GM23338 (cell line): ENCODE results near the gene DCP2. TPM values are rescaled to one million over a fixed set of nuclear protein-coding genes. Genes with fewer than 3 reads are reported as not detected.

Experiments used
- ATAC-seq: fragments of 200-7000 bp; cut with Tn5 transposase; 3 replicates; pipeline ENCODE4 v1.9.1; 2020
- DNase-seq: peaks from one replicate; pipeline ENCODE4 v3.0.0-alpha.2; 2015; ENCODE audit warnings: low spot score
- H2AFZ ChIP-seq: fragments of 200-600 bp; sonication (generic); 2 replicates; pipeline ENCODE4 v1.8.0; 2016; ENCODE audit warnings: antibody characterized with exemption, mild to moderate bottlenecking, moderate library complexity
- H3F3A ChIP-seq: fragments of 200-600 bp; sonication (generic); replicated peaks from 2 replicates; pipeline ENCODE4 v1.8.0; 2017; ENCODE audit warnings: antibody characterized with exemption, mixed run types, low read depth
- H3K27ac ChIP-seq: fragments of 200-600 bp; sonication (generic); 2 replicates; pipeline ENCODE4 v1.6.1; 2016; ENCODE audit warnings: low read depth
- H3K27me3 ChIP-seq: fragments of 200-600 bp; sonication (generic); 2 replicates; pipeline ENCODE4 v1.8.0; 2016; ENCODE audit warnings: mild to moderate bottlenecking, mixed run types, moderate library complexity; ENCODE audit not compliant: insufficient read depth
- H3K36me3 ChIP-seq: fragments of 200-600 bp; sonication (generic); 2 replicates; pipeline ENCODE4 v1.8.0; 2016; ENCODE audit warnings: mild to moderate bottlenecking; ENCODE audit not compliant: insufficient read depth
- H3K4me1 ChIP-seq: fragments of 200-600 bp; sonication (generic); 2 replicates; pipeline ENCODE4 v1.8.0; 2016; ENCODE audit warnings: mild to moderate bottlenecking, moderate library complexity; ENCODE audit not compliant: insufficient read depth
- H3K4me2 ChIP-seq: fragments of 200-600 bp; sonication (generic); 2 replicates; pipeline ENCODE4 v1.7.1; 2017; ENCODE audit warnings: mixed run types
- H3K4me3 ChIP-seq: fragments of 200-600 bp; sonication (generic); 2 replicates; pipeline ENCODE4 v1.6.1; 2016; ENCODE audit warnings: mixed run types
- H3K79me2 ChIP-seq: fragments of 200-600 bp; sonication (generic); replicated peaks from 2 replicates; pipeline ENCODE4 v1.8.0; 2017; ENCODE audit warnings: mild to moderate bottlenecking; ENCODE audit not compliant: insufficient read depth
- H3K9me2 ChIP-seq: fragments of 200-600 bp; sonication (generic); 2 replicates; pipeline ENCODE4 v1.8.0; 2017; ENCODE audit not compliant: insufficient read depth
- H4K20me1 ChIP-seq: fragments of 200-600 bp; sonication (generic); replicated peaks from 2 replicates; pipeline ENCODE4 v1.8.0; 2017; ENCODE audit warnings: mild to moderate bottlenecking; ENCODE audit not compliant: insufficient read depth
- H3K27ac Mint-ChIP-seq: 2 replicates; pipeline ENCODE4 v1.8.0; 2020; ENCODE audit warnings: inconsistent platforms, mild to moderate bottlenecking, moderate library complexity, mixed read lengths
- H3K27me3 Mint-ChIP-seq: 3 replicates; pipeline ENCODE4 v1.8.0; 2022; ENCODE audit warnings: low read depth, mild to moderate bottlenecking, moderate library complexity, mixed read lengths, inconsistent platforms; ENCODE audit not compliant: insufficient read depth, poor library complexity
- H3K36me3 Mint-ChIP-seq: 3 replicates; pipeline ENCODE4 v1.8.0; 2021; ENCODE audit warnings: low read depth, mild to moderate bottlenecking, inconsistent platforms, moderate library complexity, mixed read lengths
- H3K4me1 Mint-ChIP-seq: 3 replicates; pipeline ENCODE4 v1.8.0; 2020; ENCODE audit warnings: mild to moderate bottlenecking, inconsistent platforms, mixed read lengths
- H3K4me3 Mint-ChIP-seq: 3 replicates; pipeline ENCODE4 v1.8.0; 2021; ENCODE audit warnings: moderate library complexity, mild to moderate bottlenecking, inconsistent platforms, mixed read lengths
- H3K9me3 Mint-ChIP-seq: 3 replicates; pipeline ENCODE4 v1.8.0; 2020; ENCODE audit warnings: moderate library complexity, mild to moderate bottlenecking, inconsistent platforms, mixed read lengths
- EZH2phosphoT487 ChIP-seq: fragments of 200-600 bp; sonication (generic); IDR thresholded peaks from one replicate; pipeline ENCODE4 v1.8.1; 2018; ENCODE audit warnings: antibody characterized with exemption; ENCODE audit not compliant: unreplicated experiment
- JUNB ChIP-seq: IDR thresholded peaks from one replicate; pipeline ENCODE4 v1.6.1; 2016; ENCODE audit warnings: antibody characterized with exemption; ENCODE audit not compliant: unreplicated experiment
- REST ChIP-seq: IDR thresholded peaks from one replicate; pipeline ENCODE4 v1.6.1; 2018; ENCODE audit warnings: antibody characterized with exemption; ENCODE audit not compliant: unreplicated experiment
- ZNF114 ChIP-seq: fragments of 250-450 bp; sonication (Bioruptor Pico); IDR thresholded peaks from 2 replicates; pipeline ENCODE4 v1.5.0; 2020; ENCODE audit warnings: mild to moderate bottlenecking, moderate library complexity
- ZNF462 ChIP-seq: fragments of 250-450 bp; sonication (Bioruptor Pico); IDR thresholded peaks from 2 replicates; pipeline ENCODE4 v1.5.0; 2020; ENCODE audit warnings: mild to moderate bottlenecking, moderate library complexity
- polyA plus RNA-seq: library from polyadenylated mRNA; unstranded; fragments of >200 nt; fragmentation: Nextera tagmentation; extraction: Ambion mirVana; gene quantifications from 2 replicates; pipeline ENCODE4 v1.2.1, GENCODE V29; 2016
- total RNA-seq: library from RNA; depleted of rRNA; stranded (reverse); fragments of >200 nt; shearing (Covaris generic); gene quantifications from 2 replicates; pipeline ENCODE4 v1.2.3, GENCODE V29; 2014

DCP2 gene
- total and polyA plus RNA-seq, 2 experiments from 2014 or later = 96.6 to 165 TPM

- TF ChIP-seq ZNF462 (CRISPR knock-in tag) (no peak), JUNB (no peak), EZH2phosphoT487 (no peak)
These were observed 77.0 kb downstream of the DCP2 start (continued) for GRCh38 chr5:113053511-113053995.

GRCh38 chr5:113054899-113055298 is 78.3 kb downstream of the DCP2 start:
- H3K9me3 Mint-ChIP-seq = no peaks in the 10 kb centered on the region
- H3K27ac Mint-ChIP-seq = no peak overlapping the region; the same call in 1 of the 2 replicates
- peaks cover 10% of the 10 kb centered on the region; the same call in 2 of the 3 replicates for H3K36me3 Mint-ChIP-seq
- no peaks in the 10 kb centered on the region for H3K9me2 ChIP-seq
- DNase-seq (no peak), ATAC-seq (no peak)
- H3K27ac ChIP-seq = no peak overlapping the region
- peaks cover 8% of the 10 kb centered on the region for H3K27me3 Mint-ChIP-seq
- H3F3A ChIP-seq = 0 out of 2 replicates have a peak, but pooled peaks cover 3% of the 10 kb centered on the region
- peaks cover 20% of the 10 kb centered on the region for H3K4me1 Mint-ChIP-seq
- H2AFZ ChIP-seq = no peak overlapping the region
- H3K4me1 ChIP-seq = no peaks in the 10 kb centered on the region
- no peak overlapping the region for H3K4me3 Mint-ChIP-seq
- no peaks in the 10 kb centered on the region for H4K20me1 ChIP-seq
- no peaks in the 10 kb centered on the region for H3K36me3 ChIP-seq
- H3K27me3 ChIP-seq = no peaks in the 10 kb centered on the region
- H3K79me2 ChIP-seq = no peaks in the 10 kb centered on the region
- H3K4me2 ChIP-seq = no peak overlapping the region
- no peak overlapping the region for H3K4me3 ChIP-seq
- TF ChIP-seq ZNF462 (CRISPR knock-in tag) (no peak), JUNB (no peak), ZNF114 (CRISPR knock-in tag) (no peak), REST (no peak)
